GM12801 (cell line): Measurements from ENCODE around the gene HSD17B3.

Experiments used
- CTCF ChIP-seq: IDR thresholded peaks from one replicate; pipeline ENCODE4 v1.5.1; 2011; ENCODE audit warnings: control low read depth; ENCODE audit not compliant: insufficient read length; ENCODE audit errors: extremely low read depth

Gene HSD17B3

GRCh38 chr9:96222132-96222531, 79.8 kb downstream of the HSD17B3 start:
- TF ChIP-seq CTCF, result no peak

GRCh38 chr9:96219900-96220257, 82.1 kb downstream of the HSD17B3 start:
- no peak for TF ChIP-seq CTCF

GRCh38 chr9:96219026-96219899, 82.7 kb downstream of the HSD17B3 start:
- TF ChIP-seq CTCF, result no peak

- no peak for TF ChIP-seq CTCF
These were observed 84.0 kb downstream of the HSD17B3 start for GRCh38 chr9:96217754-96218693.

GRCh38 chr9:96217294-96217707, 84.7 kb downstream of the HSD17B3 start:
- no peak for TF ChIP-seq CTCF

GRCh38 chr9:96216583-96216982, 85.4 kb downstream of the HSD17B3 start:
- TF ChIP-seq CTCF, result no peak

GRCh38 chr9:96215841-96216240, 86.1 kb downstream of the HSD17B3 start:
- no peak for TF ChIP-seq CTCF
